22Rv1 (cell line): ENCODE measurements around the gene ERCC2.

Experiments used
- ZFX ChIP-seq: fragments of 450-650 bp; IDR thresholded peaks from 2 replicates; pipeline ENCODE4 v1.6.1; 2017; ENCODE audit warnings: antibody characterized with exemption, borderline replicate concordance
- TF ChIP-seq, protein P1 (sequence below): fragments of 450-650 bp; IDR thresholded peaks from 2 replicates; pipeline ENCODE4 v1.5.1; 2017; ENCODE audit warnings: mild to moderate bottlenecking

DNA sequence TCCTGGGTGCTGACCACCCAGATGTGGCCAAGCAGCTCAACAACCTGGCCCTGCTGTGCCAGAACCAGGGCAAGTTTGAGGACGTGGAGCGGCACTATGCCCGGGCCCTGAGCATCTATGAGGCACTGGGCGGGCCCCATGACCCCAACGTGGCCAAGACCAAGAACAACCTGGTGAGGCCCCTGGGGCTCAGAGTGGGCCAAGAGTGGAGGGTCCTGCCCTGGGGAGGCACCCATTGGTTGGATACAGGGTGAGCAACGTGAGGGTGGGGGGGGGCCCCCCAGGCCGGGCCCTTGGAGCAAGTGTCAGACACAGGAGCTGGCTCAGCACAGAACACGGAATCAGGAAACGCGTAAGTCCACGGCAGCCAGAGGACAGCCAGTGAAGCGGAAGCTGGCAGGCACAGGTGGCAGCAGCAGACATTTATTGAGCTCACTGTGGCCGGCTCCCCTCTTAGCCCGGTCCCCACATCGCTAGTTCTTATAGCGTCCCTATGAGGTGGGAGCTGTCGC lies 20.9 kb downstream of the ERCC2 start:
- TF ChIP-seq, protein P1, sequence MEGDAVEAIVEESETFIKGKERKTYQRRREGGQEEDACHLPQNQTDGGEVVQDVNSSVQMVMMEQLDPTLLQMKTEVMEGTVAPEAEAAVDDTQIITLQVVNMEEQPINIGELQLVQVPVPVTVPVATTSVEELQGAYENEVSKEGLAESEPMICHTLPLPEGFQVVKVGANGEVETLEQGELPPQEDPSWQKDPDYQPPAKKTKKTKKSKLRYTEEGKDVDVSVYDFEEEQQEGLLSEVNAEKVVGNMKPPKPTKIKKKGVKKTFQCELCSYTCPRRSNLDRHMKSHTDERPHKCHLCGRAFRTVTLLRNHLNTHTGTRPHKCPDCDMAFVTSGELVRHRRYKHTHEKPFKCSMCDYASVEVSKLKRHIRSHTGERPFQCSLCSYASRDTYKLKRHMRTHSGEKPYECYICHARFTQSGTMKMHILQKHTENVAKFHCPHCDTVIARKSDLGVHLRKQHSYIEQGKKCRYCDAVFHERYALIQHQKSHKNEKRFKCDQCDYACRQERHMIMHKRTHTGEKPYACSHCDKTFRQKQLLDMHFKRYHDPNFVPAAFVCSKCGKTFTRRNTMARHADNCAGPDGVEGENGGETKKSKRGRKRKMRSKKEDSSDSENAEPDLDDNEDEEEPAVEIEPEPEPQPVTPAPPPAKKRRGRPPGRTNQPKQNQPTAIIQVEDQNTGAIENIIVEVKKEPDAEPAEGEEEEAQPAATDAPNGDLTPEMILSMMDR = no peak
- TF ChIP-seq ZFX = no peak
